BJ (cell line): ENCODE measurements around the gene FOXD4L1. TPM values are rescaled to one million over a fixed set of nuclear protein-coding genes. Genes with fewer than 3 reads are reported as not detected.
"Not testable (repeated sequence)": the region's sequence is repeated elsewhere in the genome, so short reads cannot be mapped to it uniquely, and the experiment has no call there.

Source experiments
- CTCF ChIA-PET: fragments of 350-600 bp; formaldehyde crosslinking; extraction: SDS; loops from one replicate; lab custom pipeline; 2021; ENCODE audit warnings: antibody characterized with exemption, inconsistent platforms; lab: Yijun Ruan, JAX
- POLR2A ChIA-PET: fragments of 300-600 bp; sonication (Branson Sonifier 250); formaldehyde crosslinking; extraction: SDS; loops from one replicate; lab custom pipeline; 2021; ENCODE audit warnings: antibody characterized with exemption; lab: Charles Lee
- DNase-seq: peaks from one replicate; pipeline ENCODE4 v3.0.0-alpha.2; 2011; ENCODE audit warnings: low read depth
- H3K27me3 ChIP-seq: 2 replicates; pipeline ENCODE4 v1.6.0; 2011; ENCODE audit warnings: low read length; ENCODE audit not compliant: control insufficient read depth, insufficient read depth
- H3K36me3 ChIP-seq: 2 replicates; pipeline ENCODE4 v1.5.1; 2011; ENCODE audit warnings: low read length; ENCODE audit not compliant: control insufficient read depth, insufficient read depth
- H3K4me3 ChIP-seq: 2 replicates; pipeline ENCODE4 v1.5.1; 2011; ENCODE audit warnings: low read depth, mild to moderate bottlenecking, control low read depth, low read length
- polyA minus RNA-seq: library from RNA; depleted of rRNA, polyadenylated mRNA; stranded (reverse); fragments of >200 nt; gene quantifications from 2 replicates; pipeline ENCODE4 v1.2.3, GENCODE V29; 2011; rRNA and poly(A)+ RNA removed
- polyA plus RNA-seq: library from polyadenylated mRNA; depleted of rRNA; stranded (reverse); fragments of >200 nt; gene quantifications from 2 replicates; pipeline ENCODE4 v1.2.3, GENCODE V29; 2011; rRNA removed

The FOXD4L1 gene
- 0.02 TPM in 1 of 2 replicates, not detected in the other for polyA plus RNA-seq
- 0.05 and 0.10 TPM in 2 replicates for polyA minus RNA-seq

- POLR2A ChIA-PET, CTCF ChIA-PET, DNase-seq, H3K27me3 ChIP-seq, H3K4me3 ChIP-seq, H3K36me3 ChIP-seq: not testable (repeated sequence)
Measured at GRCh38 chr2:113498365-113498764, at the start of gene FOXD4L1. Gene FOXD4L1, plus strand, starts transcription at chr2:113498665. Its CDS starts 592 bp downstream, at chr2:113499257.

- POLR2A ChIA-PET, H3K36me3 ChIP-seq, H3K4me3 ChIP-seq, H3K27me3 ChIP-seq, CTCF ChIA-PET, DNase-seq: not testable (repeated sequence)
Measured at GRCh38 chr2:113465770-113466169, 32.7 kb upstream of the FOXD4L1 start.

GRCh38 chr2:113476688-113477368 is 21.6 kb upstream of the FOXD4L1 start:
- H3K4me3 ChIP-seq, CTCF ChIA-PET, POLR2A ChIA-PET, H3K27me3 ChIP-seq, H3K36me3 ChIP-seq, DNase-seq: not testable (repeated sequence)

- CTCF ChIA-PET, H3K4me3 ChIP-seq, H3K36me3 ChIP-seq, H3K27me3 ChIP-seq, DNase-seq, POLR2A ChIA-PET: not testable (repeated sequence)
Measured at GRCh38 chr2:113496527-113496926, 1.9 kb upstream of the FOXD4L1 start.

- DNase-seq, CTCF ChIA-PET, H3K4me3 ChIP-seq, H3K27me3 ChIP-seq, H3K36me3 ChIP-seq, POLR2A ChIA-PET: not testable (repeated sequence)
Measured at GRCh38 chr2:113499019-113499885, 787 bp downstream of the FOXD4L1 start.

GRCh38 chr2:113499886-113500722 is 1.6 kb downstream of the FOXD4L1 start:
- H3K27me3 ChIP-seq, POLR2A ChIA-PET, H3K36me3 ChIP-seq, H3K4me3 ChIP-seq, DNase-seq, CTCF ChIA-PET: not testable (repeated sequence)

GRCh38 chr2:113500723-113501038 is 2.2 kb downstream of the FOXD4L1 start:
- CTCF ChIA-PET, H3K36me3 ChIP-seq, H3K4me3 ChIP-seq, H3K27me3 ChIP-seq, DNase-seq, POLR2A ChIA-PET: not testable (repeated sequence)

- POLR2A ChIA-PET, H3K36me3 ChIP-seq, DNase-seq, CTCF ChIA-PET, H3K4me3 ChIP-seq: not testable (repeated sequence)
- H3K27me3 ChIP-seq = peaks cover 11% of the 10 kb centered on the region
Measured at GRCh38 chr2:113502216-113503093, 4.0 kb downstream of the FOXD4L1 start.

- POLR2A ChIA-PET, CTCF ChIA-PET, DNase-seq, H3K36me3 ChIP-seq: not testable (repeated sequence)
- H3K4me3 ChIP-seq = peak overlapping the region; percentile 24
- H3K27me3 ChIP-seq = peaks cover 11% of the 10 kb centered on the region
Measured at GRCh38 chr2:113503094-113504042, 4.9 kb downstream of the FOXD4L1 start.

- H3K4me3 ChIP-seq, DNase-seq, POLR2A ChIA-PET, H3K36me3 ChIP-seq, CTCF ChIA-PET: not testable (repeated sequence)
- H3K27me3 ChIP-seq = peaks cover 11% of the 10 kb centered on the region
Measured at GRCh38 chr2:113504081-113504480, 5.6 kb downstream of the FOXD4L1 start.
